HTR-8/SVneo (cell line): ENCODE measurements around the gene NPAS1.
"Not testable (repeated sequence)": the region's sequence is repeated elsewhere in the genome, so short reads cannot be mapped to it uniquely, and the experiment has no call there.

Experiments used
- DNase-seq: peaks from one replicate; pipeline ENCODE4 v3.0.0; 2011; ENCODE audit warnings: low spot score, mixed read lengths; ENCODE audit not compliant: insufficient read length
- FAIRE-seq: peaks from 2 replicates; lab custom pipeline; 2011; peaks lifted over from hg19 to GRCh38; lab: Jason Lieb, UNC

NPAS1 gene

DNA sequence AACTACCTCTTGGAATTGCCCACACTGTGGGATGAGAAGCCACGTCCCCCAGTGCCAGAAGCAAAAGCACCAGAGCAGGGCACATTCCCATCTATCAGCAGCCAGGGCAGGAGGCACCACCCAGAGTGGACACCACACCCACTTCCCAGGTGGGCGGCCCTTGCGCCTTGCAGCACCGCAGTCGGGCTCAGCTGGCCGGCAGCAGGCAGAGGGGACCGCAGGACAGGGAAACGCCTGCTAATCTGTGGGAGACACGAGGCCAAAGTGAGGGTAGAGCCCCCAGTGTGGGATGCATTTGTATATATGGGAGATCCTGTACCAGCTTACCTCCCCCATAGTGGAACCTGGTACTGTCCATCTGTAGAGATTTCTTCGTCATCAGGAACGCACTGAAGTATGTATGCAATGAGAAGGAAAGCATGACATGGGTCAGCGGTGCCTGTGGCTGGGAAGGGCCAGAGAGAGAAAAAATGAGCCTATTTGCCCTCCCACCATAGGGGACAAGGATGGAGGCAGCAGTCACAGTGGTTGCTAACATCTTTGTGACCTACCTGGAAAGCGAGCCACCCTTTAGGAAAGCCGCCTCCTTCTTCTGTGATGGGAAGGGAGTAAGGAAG is 30.9 kb upstream of the NPAS1 start:
- DNase-seq (no peak), FAIRE-seq (no peak)

DNA sequence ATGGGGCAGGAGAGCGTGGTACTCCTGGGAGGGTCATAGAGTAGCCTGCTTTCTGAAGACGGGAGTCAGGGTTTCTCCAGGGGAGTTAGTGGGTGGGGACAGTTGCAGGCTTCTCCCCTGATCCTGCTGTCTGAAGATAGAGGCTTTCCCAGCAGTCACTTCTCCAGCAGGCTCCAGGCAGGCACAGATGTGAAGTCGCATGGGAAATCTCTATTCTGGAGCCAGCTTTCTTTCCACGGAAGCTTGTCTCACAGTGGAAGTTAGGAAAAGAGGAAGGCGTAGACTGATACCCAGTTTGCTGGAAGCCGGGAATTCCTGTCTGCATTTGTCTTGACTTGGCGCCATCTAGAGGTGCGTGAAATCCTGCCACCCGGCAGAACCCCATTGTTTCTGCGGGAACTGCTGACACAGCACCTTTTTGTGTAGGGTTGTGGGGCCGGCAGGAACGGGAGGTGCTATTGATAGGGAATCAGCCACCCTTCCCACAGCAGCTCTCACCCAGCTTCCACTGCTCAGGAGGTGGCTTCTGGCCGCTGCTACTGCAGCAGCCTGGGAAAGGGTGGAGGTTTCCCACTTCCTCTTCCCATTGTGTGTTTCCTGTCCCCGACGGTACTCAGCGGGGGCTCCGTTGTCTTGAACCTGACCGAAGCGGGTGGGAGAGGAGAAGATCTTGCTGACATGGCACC is 28.5 kb upstream of the NPAS1 start:
- FAIRE-seq, result peak; percentile 67
- peak; percentile 86 for DNase-seq

- DNase-seq (no peak), FAIRE-seq (no peak)
Measured at GRCh38 chr19:46992699-46993535, 26.7 kb upstream of the NPAS1 start.

DNA sequence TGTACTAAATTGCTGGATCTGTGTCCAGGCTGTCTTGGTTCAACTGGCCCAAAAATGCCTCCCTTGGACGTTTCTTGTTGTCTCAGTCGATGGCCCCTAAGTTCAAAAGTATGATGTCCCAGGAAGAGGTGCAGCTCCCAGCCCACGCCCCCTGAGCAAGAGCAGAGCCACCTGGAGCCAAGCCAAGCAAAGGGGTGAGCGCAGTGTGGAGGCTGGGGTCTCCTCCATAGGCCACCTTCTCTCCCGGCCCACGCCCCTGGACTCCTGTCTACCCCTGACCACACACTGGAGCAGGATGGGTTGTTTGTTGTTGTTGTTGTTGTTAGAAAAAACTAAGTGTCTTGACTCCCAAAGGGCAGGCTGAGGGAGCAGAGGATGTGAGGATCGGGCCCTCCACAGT is 26.0 kb upstream of the NPAS1 start:
- DNase-seq, result no peak
- no peak for FAIRE-seq

GRCh38 chr19:46994141-46994686 is 25.4 kb upstream of the NPAS1 start:
- no peak for DNase-seq
- FAIRE-seq, result no peak

DNA sequence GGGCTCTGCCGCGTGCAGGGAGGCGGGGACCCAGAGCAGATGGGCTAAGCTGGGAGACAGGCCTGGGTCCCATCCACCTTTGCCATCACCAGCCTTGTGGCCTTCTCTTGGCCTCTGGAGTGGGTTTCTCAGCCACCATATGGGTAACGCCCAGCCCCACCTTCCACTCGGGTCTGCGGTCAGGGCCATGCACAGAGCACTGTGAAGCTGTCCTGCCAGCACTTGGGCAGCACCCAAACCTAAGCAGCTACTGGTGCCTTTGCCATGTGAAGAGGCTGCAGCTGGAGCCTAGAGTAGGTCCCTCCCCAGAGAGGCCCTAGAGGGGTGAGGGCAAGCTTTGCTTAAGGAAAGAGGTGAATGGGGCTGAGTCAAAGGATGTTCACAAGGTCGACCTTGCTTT is 24.1 kb upstream of the NPAS1 start:
- DNase-seq, result no peak
- no peak for FAIRE-seq

DNA sequence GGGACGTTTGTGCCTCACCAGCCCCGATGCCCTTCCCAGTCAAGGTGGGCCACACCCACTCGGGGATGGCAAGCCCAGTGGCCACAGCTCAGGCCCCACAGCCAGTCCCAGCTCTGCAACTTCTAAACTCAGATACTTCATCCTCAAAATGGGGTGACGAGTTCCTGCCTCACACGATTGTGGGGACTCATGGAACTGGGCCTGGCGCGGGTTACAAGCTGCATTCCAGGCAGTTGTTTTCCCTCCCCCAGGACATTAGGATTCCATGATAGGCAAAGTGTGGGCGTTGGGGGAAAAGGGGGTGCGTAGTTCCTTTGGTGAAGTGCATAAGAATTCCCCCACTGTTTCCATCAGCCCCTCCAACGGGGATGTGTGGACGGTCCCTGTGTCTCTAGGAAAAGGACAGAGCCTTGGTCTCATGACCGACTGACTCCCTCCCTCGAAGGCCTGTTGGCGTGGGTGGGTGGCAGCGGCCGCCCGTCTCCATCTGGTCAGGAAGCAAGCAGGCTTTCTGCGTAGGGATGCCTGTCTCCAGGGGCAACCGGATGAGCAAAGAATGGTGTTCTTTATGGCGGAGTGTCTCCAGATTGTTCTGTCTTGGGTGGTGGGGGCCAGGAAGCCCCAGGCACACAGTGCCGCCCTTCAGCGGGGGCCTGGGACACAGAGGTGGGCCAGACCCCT is 21.1 kb upstream of the NPAS1 start:
- DNase-seq (no peak), FAIRE-seq (no peak)

DNA sequence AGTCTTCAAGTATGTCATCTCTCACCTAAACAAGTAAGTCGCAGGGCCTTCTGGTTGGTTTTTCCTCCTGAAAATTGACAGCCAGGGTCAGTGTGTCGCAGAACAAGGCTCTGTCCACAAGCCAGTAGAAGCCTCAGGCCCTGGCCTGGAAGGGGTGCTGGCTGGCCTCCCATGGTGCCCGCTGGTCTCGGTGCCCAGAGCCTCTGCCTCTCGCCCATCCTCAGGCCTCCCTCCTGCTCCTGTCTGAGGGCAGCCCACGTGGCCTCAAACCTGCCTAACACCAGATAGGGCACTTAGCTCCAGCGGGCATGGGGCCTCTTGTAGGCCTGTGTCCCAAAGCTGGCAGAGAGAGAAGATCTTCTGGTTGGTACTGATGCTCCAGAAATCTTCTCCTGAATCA is 20.3 kb upstream of the NPAS1 start:
- no peak for DNase-seq
- FAIRE-seq, result no peak

DNA sequence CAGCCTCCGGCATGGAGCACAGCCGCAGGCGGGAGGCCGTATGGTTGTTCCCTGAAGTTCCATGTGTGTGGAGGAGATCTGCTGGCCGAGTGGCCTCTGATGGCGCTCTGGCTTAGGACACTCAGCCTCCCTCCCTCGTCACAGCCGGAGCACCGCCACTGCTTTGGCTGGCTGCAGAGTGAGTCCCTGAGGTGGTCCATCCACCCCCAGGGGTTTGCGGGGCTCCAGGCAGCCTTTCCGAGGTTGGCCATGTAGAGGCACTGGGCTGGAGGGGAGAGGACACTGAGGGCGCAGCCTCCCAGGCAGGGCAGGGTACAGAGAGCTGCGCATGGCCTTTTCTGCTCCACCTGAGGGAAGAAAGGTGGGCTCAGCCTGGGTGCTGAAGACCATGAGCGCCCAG is 19.8 kb upstream of the NPAS1 start:
- DNase-seq (no peak), FAIRE-seq (no peak)

DNA sequence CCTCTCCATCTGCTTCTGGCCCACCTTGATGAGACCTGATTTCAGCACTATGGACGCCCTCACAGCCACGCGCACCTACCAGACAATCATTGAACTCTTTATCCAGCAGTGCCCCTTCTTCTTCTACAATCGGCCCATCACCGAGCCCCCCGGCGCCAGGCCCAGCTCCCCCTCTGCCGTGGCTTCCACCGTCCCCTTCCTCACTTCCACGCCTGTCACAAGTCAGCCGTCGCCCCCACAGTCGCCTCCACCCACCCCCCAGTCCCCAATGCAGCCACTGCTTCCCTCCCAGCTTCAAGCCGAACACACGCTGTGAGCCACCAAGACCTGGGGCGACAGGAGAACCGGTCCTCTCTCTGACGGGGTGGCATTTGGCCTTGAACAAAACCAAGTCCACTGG is 19.3 kb upstream of the NPAS1 start:
- DNase-seq (no peak), FAIRE-seq (no peak)

DNA sequence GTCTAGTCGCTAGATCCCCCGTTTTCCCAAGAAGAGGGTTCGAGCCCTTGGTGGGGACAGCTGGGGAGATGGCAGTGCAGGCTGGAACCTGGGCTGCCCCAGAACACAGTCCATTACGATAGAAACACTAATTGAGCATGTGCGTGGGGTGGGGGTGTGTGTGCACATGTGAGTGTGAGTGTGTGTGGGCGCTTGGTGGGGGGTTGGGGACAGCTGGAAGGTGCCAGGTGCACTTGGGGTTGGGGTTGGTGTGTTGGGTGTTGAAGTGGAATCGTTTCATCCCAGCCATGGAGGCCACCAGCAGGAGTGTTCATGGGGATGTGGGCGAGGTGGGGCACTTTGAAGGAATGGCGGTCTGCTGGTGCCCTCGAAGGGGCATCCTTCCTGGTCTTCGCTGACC is 18.1 kb upstream of the NPAS1 start:
- FAIRE-seq (no peak), DNase-seq (no peak)

DNA sequence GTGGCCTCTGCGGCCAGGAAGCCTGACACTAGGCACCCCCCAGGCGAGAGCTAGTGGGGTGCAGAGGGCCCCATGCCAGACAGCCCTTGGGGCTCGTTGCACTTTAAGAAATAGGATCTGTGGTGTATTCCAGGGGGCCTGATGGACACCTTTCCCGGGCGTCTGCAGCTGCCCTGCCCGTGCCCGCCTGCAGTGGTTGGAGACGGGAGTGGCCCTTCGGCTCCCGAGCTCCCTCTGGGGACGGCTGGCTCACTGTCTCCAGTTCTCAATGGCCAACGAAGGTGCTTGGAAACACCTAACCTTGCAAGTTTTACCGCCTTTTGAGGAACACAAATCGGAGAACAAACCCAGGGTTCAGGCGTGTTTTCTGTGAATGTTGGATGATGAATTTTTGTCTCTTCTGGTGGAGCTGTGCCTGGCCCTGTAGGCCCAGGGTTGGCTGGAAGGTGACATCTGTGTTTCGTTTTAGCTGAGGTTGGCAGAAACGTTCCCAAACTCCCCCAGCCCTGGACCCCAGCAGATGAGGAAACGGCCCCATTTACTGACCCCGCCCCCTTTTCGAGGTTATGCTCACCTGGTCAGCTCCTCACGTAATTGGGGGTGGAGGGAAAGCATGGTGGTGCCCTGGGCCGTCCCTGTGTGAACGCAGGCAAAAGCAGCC is 17.4 kb upstream of the NPAS1 start:
- FAIRE-seq, result no peak
- no peak for DNase-seq

DNA sequence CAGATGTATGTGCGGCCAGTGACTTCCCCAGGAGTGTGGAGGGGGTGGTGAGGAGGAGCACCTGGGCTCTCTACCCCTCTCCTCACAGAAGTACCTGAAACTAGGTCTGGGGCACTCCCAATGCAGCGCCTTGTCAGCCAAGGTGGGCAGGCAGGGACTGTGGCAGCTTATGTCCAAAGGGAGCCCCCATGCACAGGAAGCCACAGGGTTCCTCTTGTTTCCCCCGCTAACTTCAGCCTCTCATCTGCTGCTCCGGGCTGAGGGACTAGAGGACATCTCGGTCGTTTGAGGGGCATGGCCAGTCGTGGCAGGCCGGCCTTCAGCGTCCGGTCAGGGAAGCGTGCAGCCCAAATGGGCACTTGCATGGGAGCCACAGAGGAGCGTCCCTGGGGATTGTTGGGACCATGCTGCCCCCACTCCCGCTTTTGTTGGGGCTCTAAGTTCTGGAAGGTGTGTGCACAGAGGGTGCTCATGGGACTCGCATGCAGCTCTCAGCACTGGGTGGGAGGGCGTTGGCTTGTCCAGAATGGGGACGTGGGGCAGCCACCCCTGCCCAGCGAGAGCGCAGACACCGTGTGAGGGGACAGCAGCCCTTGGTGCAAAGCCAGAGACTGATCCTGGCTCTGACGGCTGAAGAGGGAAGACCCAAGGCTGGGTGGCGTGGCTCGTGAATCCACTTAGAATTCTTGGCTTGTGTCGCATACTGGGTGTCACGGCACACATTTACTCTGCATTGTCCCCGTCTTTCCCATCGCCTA is 16.6 kb upstream of the NPAS1 start:
- FAIRE-seq (no peak), DNase-seq (no peak)

DNA sequence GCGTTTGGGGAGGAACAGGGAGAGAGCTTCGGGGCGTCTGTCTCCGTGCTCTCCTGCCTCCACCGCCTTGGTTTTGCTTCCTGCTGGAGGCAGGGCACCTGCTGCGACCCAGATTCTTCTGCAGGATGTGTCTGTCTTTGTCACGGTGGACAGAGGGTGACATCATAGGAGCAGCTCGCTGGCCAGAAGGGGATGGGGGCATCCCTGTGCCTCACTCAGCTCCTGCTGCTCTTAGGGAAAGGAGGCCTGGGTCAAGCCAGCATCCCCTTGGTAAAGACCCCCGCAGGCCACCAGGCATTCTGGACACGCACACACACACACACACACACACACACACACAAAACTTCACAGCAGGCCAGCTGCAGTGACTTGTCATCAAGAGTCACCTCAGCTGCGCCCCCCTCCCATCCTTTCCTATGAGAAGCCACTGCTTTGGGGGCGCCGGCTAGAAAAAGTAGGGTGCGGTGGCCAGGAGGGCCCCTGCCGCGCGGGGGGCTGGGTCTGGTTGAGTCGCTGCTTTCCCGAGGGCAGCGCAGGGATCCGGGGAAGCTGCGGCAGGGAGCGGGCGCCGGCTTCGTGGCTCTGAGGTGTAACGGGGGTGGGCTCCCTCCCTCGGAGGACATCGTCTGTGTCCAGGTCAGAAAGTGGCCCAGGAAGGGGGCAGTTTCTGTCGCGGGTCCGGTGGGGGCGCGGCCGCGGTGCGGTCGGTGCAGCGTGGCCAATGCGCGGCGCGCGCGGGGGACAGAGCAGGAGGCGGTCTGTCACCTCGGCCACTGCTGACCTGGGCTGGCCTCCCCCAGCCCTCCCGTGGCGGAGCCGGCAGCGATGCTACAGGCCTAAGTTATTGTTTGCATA is 15.8 kb upstream of the NPAS1 start:
- FAIRE-seq, result no peak
- no peak for DNase-seq

- FAIRE-seq, result no peak
- no peak for DNase-seq
Measured at GRCh38 chr19:47005164-47005641, 14.4 kb upstream of the NPAS1 start.

- FAIRE-seq, result peak; percentile 62
- DNase-seq, result no peak
Measured at GRCh38 chr19:47005873-47006272, 13.8 kb upstream of the NPAS1 start.

GRCh38 chr19:47006496-47006895 is 13.1 kb upstream of the NPAS1 start:
- DNase-seq (no peak), FAIRE-seq (no peak)

- not testable (repeated sequence) for FAIRE-seq, DNase-seq
Measured at GRCh38 chr19:47010549-47010948, 9.1 kb upstream of the NPAS1 start.
